ENCODE results near the gene AGRN.
A peak's percentile ranks its signal among the peaks of the same experiment; 100 is the strongest.
"Not testable (repeated sequence)": the region's sequence is repeated elsewhere in the genome, so short reads cannot be mapped to it uniquely, and the experiment has no call there.

AGRN gene

DNA sequence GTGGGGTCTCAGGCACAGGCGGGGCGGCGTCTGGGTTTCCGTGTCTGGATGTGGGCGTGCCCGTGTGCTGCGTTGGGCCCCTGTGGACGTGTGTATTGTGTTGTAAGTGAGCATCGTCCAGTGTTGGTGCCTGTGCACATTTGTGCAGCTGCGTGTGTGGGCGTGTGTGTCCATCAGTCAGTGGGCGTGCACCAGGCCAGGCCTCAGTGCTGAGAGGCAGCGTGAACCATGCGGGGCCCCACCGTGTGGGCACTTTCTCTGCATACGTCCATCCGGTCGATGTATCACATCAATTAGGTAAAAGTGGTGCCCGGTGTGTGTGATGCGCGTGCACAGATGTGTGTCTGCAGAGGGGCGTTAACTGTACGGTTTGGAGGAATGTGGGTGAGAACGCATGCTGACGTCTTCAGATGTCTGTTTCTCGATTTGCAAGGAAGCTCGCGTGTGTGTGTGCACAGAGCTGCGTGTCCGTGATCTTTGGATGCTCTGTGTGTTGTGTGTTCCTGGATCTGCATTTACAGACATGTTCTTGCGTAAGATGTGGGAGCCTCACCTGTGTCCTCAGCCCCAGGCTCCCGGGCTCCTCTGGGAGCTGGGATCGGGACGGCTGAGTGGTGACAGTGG is 24.6 kb downstream of the AGRN start:
- no peak overlapping the region for H3K27ac ChIP-seq

GRCh38 chr1:1045129-1045528 is 25.2 kb downstream of the AGRN start:
- no peak overlapping the region for H3K4me3 ChIP-seq
- H3K27ac ChIP-seq = no peak overlapping the region

More for the DNA sequence above, 24.6 kb downstream of the AGRN start:
- H3K4me3 ChIP-seq = no peak overlapping the region

DNA sequence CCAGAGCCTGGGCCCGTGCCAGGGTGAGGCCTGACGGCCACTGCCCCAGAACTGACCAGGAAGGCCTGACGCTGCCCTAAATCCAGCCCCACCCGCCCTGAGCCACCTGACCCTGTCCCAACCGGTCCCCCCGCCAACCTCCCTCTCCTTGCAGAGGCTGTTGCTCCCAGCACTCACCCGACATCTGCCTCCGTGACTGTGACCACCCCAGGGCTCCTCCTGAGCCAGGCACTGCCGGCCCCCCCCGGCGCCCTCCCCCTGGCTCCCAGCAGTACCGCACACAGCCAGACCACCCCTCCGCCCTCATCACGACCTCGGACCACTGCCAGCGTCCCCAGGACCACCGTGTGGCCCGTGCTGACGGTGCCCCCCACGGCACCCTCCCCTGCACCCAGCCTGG is 26.3 kb downstream of the AGRN start:
- H3K4me3 ChIP-seq = no peak overlapping the region
- no peak overlapping the region for H3K27ac ChIP-seq

DNA sequence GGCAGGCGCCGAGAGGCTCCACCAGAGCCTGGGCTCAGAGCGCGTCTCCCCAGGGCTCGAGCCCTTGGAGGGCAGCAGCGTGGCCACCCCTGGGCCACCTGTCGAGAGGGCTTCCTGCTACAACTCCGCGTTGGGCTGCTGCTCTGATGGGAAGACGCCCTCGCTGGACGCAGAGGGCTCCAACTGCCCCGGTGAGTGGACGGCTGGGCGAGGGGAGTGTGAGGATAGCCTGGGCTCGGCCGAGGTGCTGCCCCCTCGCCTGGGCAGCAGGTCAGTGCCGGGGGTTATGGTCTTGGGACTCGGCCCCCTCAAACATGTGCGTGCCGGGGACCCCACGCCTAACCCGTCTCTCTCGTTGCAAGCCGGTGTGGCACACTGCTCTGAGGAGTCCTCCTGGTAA is 26.8 kb downstream of the AGRN start:
- H3K27ac ChIP-seq = no peak overlapping the region
- H3K4me3 ChIP-seq = no peak overlapping the region

DNA sequence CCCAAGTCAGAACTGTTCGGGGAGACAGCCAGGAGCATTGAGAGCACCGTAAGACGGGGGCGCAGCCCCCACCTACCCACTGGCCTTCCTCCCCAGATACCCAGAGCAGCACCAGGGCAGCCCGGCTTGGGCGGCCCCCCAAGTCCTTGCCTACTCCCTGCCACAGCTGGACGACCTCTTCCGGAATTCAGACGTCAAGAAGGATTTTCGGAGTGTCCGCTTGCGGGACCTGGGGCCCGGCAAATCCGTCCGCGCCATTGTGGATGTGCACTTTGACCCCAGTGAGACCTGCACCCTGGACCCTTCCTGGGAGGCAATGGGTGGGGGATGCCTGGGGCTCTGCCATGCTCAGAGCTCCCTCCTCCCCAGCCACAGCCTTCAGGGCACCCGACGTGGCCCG is 27.5 kb downstream of the AGRN start:
- H3K4me3 ChIP-seq = no peak overlapping the region
- H3K27ac ChIP-seq = no peak overlapping the region

- no peak overlapping the region for H3K4me3 ChIP-seq
- no peak overlapping the region for H3K27ac ChIP-seq
These were observed 28.0 kb downstream of the AGRN start for GRCh38 chr1:1047963-1048362.

GRCh38 chr1:1048765-1049164 is 28.8 kb downstream of the AGRN start:
- H3K27ac ChIP-seq = no peak overlapping the region

GRCh38 chr1:1049318-1050165 is 29.6 kb downstream of the AGRN start:
- Histone ChIP-seq H3K27ac (no peak overlapping the region), H3K4me3 (no peak overlapping the region)

More at GRCh38 chr1:1048765-1049164, 28.8 kb downstream of the AGRN start:
- H3K4me3 ChIP-seq = no peak overlapping the region

DNA sequence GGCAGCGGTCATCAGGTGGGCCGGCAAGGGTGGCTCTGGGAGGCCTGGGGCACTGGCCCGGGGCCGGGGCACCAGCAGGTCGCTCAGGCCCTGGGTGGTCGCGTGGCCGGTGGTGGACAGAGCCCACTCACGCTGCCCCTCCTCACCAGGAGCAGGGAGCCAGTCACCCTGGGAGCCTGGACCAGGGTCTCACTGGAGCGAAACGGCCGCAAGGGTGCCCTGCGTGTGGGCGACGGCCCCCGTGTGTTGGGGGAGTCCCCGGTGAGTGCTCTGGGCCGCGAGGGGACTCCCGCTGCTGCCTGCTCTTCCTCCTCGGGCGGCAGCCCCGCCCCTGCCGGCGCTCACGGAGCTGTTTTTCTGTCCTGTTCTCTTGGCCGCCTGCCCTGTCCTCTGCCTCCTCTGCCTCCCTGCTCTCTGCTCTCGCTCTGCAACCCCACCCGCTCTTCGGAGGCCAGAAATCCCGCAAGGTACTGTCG is 30.7 kb downstream of the AGRN start:
- Histone ChIP-seq H3K27ac (no peak overlapping the region), H3K4me3 (no peak overlapping the region)

- no peak overlapping the region for H3K4me3 ChIP-seq
These were observed 31.3 kb downstream of the AGRN start for GRCh38 chr1:1051127-1051810.

DNA sequence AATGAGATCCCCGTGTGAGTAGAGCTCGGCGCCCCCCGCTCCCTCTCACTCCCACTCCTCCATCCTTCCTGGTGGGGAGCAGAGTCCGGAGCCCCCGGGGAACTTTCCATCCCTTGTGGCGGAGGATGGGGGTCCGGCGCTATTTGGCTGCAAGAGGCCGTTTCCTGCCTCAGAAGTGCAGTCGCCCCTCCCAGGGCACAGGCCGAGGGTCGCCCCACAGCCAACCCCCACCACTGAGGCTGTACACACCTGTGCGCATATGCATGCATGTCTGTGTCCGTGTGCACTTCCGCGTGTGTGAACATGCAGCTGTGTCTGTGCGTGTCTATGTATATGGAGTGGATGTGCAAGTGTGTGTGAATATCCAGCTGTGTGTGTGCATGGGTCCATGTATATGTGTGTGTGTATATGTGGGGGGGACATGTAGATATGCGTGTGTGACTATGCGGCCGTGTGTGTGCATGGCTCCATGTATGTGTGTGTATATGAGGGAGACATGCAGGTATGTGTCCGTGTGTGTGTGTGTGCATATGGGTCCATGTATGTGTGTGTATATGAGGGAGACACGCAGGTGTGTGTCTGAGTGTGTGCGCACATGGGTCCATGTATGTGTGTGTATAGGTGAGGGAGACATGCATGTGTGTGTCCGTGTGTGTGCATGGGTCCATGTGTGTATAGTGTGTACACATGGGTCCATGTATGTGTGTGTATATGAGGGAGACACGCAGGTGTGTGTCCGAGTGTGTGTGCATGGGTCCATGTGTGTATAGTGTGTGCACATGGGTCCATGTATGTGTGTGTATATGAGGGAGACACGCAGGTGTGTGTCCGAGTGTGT is 32.3 kb downstream of the AGRN start:
- Histone ChIP-seq H3K4me3 (no peak overlapping the region), H3K27ac (no peak overlapping the region)

More at GRCh38 chr1:1051127-1051810, 31.3 kb downstream of the AGRN start:
- H3K27ac ChIP-seq = no peak overlapping the region

DNA sequence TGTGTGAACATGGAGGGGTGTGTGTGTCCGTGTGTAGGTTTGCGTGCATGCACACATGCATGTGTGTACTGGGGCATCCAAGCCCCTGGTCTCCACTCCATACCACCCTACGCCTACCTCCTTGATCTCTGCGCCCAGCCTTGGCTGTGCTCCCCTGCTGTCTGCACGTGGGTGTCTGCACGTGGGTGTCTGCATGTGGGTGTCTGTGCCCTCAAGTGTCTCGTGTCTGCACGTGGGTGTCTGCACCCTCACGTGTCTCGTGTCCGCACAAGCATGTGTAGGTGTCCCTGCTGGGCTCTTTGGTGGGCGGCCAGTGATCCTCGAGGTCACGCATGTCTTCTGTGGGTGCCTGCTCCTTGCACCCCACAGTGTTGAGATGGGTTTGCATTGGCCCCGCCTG is 33.1 kb downstream of the AGRN start:
- Histone ChIP-seq H3K4me3 (no peak overlapping the region), H3K27ac (no peak overlapping the region)

GRCh38 chr1:1053682-1054081 is 33.8 kb downstream of the AGRN start:
- Histone ChIP-seq H3K27ac (no peak overlapping the region), H3K4me3 (no peak overlapping the region)

GRCh38 chr1:1054099-1054700 is 34.3 kb downstream of the AGRN start:
- Histone ChIP-seq H3K4me3 (no peak overlapping the region), H3K27ac (no peak overlapping the region)

- H3K4me3 ChIP-seq = no peak overlapping the region
- H3K27ac ChIP-seq = no peak overlapping the region
These were observed 35.1 kb downstream of the AGRN start for GRCh38 chr1:1054971-1055370.

DNA sequence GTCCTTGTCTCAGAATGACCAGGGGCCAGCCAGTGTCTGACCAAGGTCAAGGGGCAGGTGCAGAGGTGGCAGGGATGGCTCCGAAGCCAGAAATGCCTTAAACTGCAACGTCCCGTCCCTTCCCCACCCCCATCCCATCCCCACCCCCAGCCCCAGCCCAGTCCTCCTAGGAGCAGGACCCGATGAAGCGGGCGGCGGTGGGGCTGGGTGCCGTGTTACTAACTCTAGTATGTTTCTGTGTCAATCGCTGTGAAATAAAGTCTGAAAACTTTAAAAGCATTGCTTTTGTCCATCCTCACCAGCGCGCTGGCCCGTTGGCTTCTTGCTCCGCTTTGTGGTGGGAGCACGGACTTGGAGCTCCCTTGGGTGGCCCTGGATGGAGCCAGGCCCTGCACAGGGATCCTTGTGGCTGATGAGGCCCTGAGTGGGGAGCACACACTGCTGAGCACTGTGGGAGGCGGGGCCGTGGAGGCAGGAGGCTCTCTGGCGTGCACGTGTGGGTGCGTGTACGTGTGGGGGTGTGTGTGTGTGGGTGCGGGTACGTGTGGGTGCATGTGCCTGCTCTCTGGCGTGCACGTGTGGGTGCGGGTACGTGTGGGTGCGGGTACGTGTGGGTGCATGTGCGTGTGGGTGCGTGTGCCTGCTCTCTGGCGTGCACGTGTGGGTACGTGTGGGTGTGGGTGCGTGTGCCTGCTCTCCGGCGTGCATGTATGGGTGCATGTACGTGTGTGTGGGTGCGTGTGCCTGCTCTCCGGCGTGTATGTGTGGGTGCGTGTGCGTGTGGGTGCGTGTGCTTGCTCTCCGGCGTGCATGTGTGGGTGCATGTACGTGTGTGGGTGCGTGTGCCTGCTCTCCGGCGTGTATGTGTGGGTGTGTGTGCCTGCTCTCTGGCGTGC is 36.2 kb downstream of the AGRN start:
- Histone ChIP-seq H3K4me3 (no peak overlapping the region), H3K27ac (no peak overlapping the region)

- H3K4me3 ChIP-seq, H3K27ac ChIP-seq: not testable (repeated sequence)
These were observed 37.8 kb downstream of the AGRN start for GRCh38 chr1:1057769-1058087.

DNA sequence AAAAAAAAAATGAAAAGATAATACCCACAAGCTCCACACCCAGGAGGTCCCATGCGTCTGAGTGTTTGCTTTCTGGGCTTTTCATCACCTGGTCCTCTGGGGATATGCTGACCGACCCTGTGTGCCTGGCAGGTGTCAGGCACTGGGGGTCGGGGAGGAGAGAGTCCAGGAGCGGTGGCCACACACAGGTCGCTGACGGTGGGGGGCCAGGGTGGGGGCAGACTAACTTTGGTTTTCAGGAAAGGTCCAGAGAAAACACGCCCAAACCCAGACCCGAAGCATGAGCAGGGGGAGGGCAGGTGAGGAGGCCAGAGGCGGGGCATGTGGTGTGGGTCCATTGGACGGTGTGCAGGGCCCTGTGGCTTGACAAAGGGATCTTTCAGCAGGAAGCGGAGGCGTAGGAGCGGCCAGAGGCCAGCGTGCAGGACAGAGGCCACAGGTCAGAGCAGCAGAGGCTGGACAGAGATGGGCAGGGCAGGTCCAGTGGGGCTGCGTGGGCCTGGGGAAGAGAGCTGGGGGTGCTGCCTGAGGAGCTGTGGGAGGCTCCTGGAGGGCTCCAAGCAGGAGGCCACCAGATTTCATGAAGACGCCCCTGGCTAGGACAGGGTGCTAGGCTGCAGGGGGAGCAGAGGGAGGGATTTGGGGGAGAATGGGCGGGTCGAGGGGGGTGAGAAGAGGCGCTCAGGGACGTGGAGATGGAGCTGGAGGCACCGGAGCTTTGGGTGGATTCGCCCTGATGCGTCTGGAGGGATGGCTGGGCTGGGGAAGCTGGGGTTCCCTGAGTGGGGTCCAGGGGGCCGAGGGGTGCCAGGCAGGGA is 38.4 kb downstream of the AGRN start:
- Histone ChIP-seq H3K4me3 (peak overlapping the region in 2 of 7 experiments; percentile 34 to 39), H3K27ac (no peak overlapping the region)

Data from skin epidermis (tissue), 12 donors.